ENCODE results near the gene GLYR1. TPM values are rescaled to one million over a fixed set of nuclear protein-coding genes. Genes with fewer than 3 reads are reported as not detected.

Gene GLYR1
- polyA plus RNA-seq, 1 donor (not counting 4 experiments of a cell fraction or from before 2014, with no cell fraction given), result 42.6 TPM

- no peaks in the 10 kb centered on the region for H3K9me1 ChIP-seq (ENCODE audit: control insufficient read depth, extremely low read depth, insufficient read depth, low read length)
- peaks cover 25% of the 10 kb centered on the region for H3K4me1 ChIP-seq (ENCODE audit: control insufficient read depth, extremely low read depth, insufficient read depth, low read length)
- no peak overlapping the region for H3K27ac ChIP-seq (ENCODE audit: control insufficient read depth, insufficient read depth, low read length)
- H4K20me1 ChIP-seq (ENCODE audit: control insufficient read depth, extremely low read depth, insufficient read depth, low read length), result no peaks in the 10 kb centered on the region
- no peaks in the 10 kb centered on the region for H3K27me3 ChIP-seq (ENCODE audit: control insufficient read depth, extremely low read depth, insufficient read depth, low read length)
- H3K4me3 ChIP-seq (ENCODE audit: control insufficient read depth in 2 of 3, extremely low read depth in 1 of 3, insufficient read depth in 2 of 3, low read depth in 1 of 3, low read length in 3 of 3), result no peak overlapping the region
- TF ChIP-seq CTCF (optimal IDR thresholded peaks at IDR 0.05 in 1 of 3, IDR thresholded peaks at IDR 0.05 in 1 of 3, conservative IDR thresholded peaks at IDR 0.05 in 1 of 3; ENCODE audit: extremely low read depth in 1 of 3, insufficient read depth in 2 of 3, low read length in 3 of 3) (no peak), EZH2 (IDR thresholded peaks at IDR 0.05; ENCODE audit: low read length) (no peak)
- H3K36me3 ChIP-seq (ENCODE audit: control insufficient read depth in 2 of 2, extremely low read depth in 1 of 2, insufficient read depth in 2 of 2, low read length in 2 of 2), result peaks cover 0 to 9% of the 10 kb centered on the region in 2 experiments
- no peak overlapping the region for H2AFZ ChIP-seq (ENCODE audit: control insufficient read depth, low read length)
- no peaks in the 10 kb centered on the region for H3K79me2 ChIP-seq (ENCODE audit: control insufficient read depth, insufficient read depth, low read length)
- no peaks in the 10 kb centered on the region for H3K9me3 ChIP-seq (ENCODE audit: control insufficient read depth, low read depth, low read length)
- dilution Hi-C loops (cut with MboI; ENCODE audit: extremely low pct_ligation_motif_present, low sequenced_read_pairs), result no loop called here
- FAIRE-seq, result no peak
- H3K4me2 ChIP-seq (ENCODE audit: control insufficient read depth, extremely low read depth, insufficient read depth, low read depth, low read length), result no peak overlapping the region
- no peak for DNase-seq (ENCODE audit: low read depth, low spot score)
- no peak overlapping the region for H3K9ac ChIP-seq (ENCODE audit: control insufficient read depth, extremely low read depth, insufficient read depth, low read length)
These were observed 47.8 kb downstream of the GLYR1 start for GRCh38 chr16:4799171-4799855.

GRCh38 chr16:4798456-4798855 is 48.6 kb downstream of the GLYR1 start:
- Histone ChIP-seq H3K36me3 (ENCODE audit: control insufficient read depth in 2 of 2, extremely low read depth in 1 of 2, insufficient read depth in 2 of 2, low read length in 2 of 2) (peaks cover 0 to 8% of the 10 kb centered on the region in 2 experiments), H3K4me2 (ENCODE audit: control insufficient read depth, extremely low read depth, insufficient read depth, low read depth, low read length) (no peak overlapping the region), H3K9ac (ENCODE audit: control insufficient read depth, extremely low read depth, insufficient read depth, low read length) (no peak overlapping the region), H3K27ac (ENCODE audit: control insufficient read depth, insufficient read depth, low read length) (no peak overlapping the region), H2AFZ (ENCODE audit: control insufficient read depth, low read length) (no peak overlapping the region), H3K27me3 (ENCODE audit: control insufficient read depth, extremely low read depth, insufficient read depth, low read length) (no peaks in the 10 kb centered on the region), H3K9me1 (ENCODE audit: control insufficient read depth, extremely low read depth, insufficient read depth, low read length) (no peaks in the 10 kb centered on the region), H3K9me3 (ENCODE audit: control insufficient read depth, low read depth, low read length) (no peaks in the 10 kb centered on the region), H3K4me1 (ENCODE audit: control insufficient read depth, extremely low read depth, insufficient read depth, low read length) (peaks cover 25% of the 10 kb centered on the region), H4K20me1 (ENCODE audit: control insufficient read depth, extremely low read depth, insufficient read depth, low read length) (no peaks in the 10 kb centered on the region), H3K4me3 (ENCODE audit: control insufficient read depth in 2 of 3, extremely low read depth in 1 of 3, insufficient read depth in 2 of 3, low read depth in 1 of 3, low read length in 3 of 3) (no peak overlapping the region), H3K79me2 (ENCODE audit: control insufficient read depth, insufficient read depth, low read length) (no peaks in the 10 kb centered on the region)
- FAIRE-seq (no peak), DNase-seq (ENCODE audit: low read depth, low spot score) (no peak)
- dilution Hi-C loops (cut with MboI; ENCODE audit: extremely low pct_ligation_motif_present, low sequenced_read_pairs), result no loop called here
- TF ChIP-seq CTCF (optimal IDR thresholded peaks at IDR 0.05 in 1 of 3, IDR thresholded peaks at IDR 0.05 in 1 of 3, conservative IDR thresholded peaks at IDR 0.05 in 1 of 3; ENCODE audit: extremely low read depth in 1 of 3, insufficient read depth in 2 of 3, low read length in 3 of 3), result no peak
- no peak for TF ChIP-seq EZH2 (IDR thresholded peaks at IDR 0.05; ENCODE audit: low read length)
